ENCODE results near the gene MPST. TPM values are rescaled to one million over a fixed set of nuclear protein-coding genes. Genes with fewer than 3 reads are reported as not detected.

MPST gene
- total RNA-seq, 4 donors from 2014 or later: 128 to 498 (median 394) TPM

DNA sequence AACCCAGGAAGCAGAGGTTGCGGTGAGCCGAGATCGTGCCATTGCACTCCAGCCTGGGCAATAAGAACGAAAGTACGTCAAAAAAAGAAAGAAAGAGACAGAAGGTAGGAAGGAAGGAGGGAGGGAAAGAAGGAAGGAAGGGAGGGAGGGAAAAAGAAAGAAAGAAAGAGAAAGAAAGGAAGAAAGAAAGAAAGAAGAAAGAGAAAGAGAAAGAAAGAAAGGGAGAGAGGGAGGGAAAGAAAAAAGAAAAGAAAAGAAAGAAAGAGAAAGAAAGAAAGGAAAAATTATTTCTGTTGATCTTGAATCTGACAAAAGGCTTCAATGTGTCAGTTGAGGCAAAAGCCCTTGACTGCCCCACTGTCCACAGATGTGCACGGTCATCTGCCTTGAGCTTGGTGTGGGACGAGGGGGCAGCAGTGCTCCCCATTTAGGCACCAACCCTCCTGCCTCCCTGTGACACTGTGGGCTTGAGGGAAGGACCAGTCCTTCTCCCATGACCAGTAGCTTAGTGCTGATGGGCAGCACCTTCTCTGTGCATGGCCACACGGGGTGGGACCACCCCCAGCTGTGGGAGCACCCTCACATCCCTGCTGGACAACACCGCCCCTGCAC is 56.4 kb downstream of the MPST start:
- Histone ChIP-seq H3K27me3 (no peaks in the 10 kb centered on the region), H3K27ac (no peak overlapping the region), H3K4me3 (no peak overlapping the region)

DNA sequence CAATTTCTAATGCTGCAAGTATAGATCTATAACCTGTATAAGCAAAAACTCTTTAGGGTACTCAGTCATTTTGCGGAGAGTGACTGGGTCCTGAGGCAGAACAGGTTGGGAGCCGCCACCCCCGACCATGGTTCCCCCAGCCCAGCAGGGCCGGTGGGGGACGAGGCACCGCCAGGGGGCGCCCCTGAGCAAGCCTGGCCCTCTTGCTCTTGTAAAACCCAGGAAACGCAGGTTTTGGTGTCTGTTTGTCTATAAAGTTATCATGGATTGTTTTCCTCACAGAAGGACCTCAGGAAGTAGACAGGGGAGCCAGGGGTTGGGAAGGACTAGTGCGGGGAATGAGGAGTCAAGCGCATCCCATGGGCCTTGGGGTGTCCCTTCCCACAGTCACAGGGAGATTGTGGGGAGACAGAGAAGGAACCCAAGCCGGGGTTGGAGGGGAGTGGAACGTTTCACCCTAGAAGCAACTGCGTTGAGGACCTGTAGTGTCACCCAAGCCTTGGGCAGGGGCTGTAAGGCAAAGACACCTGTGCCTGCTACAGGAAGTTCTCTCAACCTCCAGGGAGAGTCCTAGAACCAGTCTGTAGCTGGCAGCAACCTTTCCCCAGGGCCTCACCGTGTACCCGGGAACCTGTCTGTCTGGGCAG is 58.4 kb downstream of the MPST start:
- peak overlapping the region in 1 of 4 donors; percentile 6 for H3K27ac ChIP-seq
- no peak overlapping the region for H3K4me3 ChIP-seq
- no peaks in the 10 kb centered on the region for H3K27me3 ChIP-seq
- peak; percentile 71 to 86 (median 76) for DNase-seq
- no peaks in the 10 kb centered on the region for H3K9me3 ChIP-seq
- TF ChIP-seq, protein P1, sequence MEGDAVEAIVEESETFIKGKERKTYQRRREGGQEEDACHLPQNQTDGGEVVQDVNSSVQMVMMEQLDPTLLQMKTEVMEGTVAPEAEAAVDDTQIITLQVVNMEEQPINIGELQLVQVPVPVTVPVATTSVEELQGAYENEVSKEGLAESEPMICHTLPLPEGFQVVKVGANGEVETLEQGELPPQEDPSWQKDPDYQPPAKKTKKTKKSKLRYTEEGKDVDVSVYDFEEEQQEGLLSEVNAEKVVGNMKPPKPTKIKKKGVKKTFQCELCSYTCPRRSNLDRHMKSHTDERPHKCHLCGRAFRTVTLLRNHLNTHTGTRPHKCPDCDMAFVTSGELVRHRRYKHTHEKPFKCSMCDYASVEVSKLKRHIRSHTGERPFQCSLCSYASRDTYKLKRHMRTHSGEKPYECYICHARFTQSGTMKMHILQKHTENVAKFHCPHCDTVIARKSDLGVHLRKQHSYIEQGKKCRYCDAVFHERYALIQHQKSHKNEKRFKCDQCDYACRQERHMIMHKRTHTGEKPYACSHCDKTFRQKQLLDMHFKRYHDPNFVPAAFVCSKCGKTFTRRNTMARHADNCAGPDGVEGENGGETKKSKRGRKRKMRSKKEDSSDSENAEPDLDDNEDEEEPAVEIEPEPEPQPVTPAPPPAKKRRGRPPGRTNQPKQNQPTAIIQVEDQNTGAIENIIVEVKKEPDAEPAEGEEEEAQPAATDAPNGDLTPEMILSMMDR (IDR thresholded peaks at IDR 0.05): peak; percentile 86 to 99 (median 90)
- TF ChIP-seq POLR2A (IDR thresholded peaks at IDR 0.05): no peak
- H3K4me1 ChIP-seq: peaks cover 0 to 9% (median 0%) of the 10 kb centered on the region in 4 donors
- H3K36me3 ChIP-seq: no peaks in the 10 kb centered on the region

More for the DNA sequence above, 56.4 kb downstream of the MPST start:
- Histone ChIP-seq H3K9me3 (no peaks in the 10 kb centered on the region), H3K36me3 (no peaks in the 10 kb centered on the region), H3K4me1 (peaks cover 0 to 9% (median 0%) of the 10 kb centered on the region in 4 donors)
- TF ChIP-seq, protein P1 (IDR thresholded peaks at IDR 0.05): no peak
- TF ChIP-seq POLR2A (IDR thresholded peaks at IDR 0.05): no peak
- DNase-seq: no peak

DNA sequence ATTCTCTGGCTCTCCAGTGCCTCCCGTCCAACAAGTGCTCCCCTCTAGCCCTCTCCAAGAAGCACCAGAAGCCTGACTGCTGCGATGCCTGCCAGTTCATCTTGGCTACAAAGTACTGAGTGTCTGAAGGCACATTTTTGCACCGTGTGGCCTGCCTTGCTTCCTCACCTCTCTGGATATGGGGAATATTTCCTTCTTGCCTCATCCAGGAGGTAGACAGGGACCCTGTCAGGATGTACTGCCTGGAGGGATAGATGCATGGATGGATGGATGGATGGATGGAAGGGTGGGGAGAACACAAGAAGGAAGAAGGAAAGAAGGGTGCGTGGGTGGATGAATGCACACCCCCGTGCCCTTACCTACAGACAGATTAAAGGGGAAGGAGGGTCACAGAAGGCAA is 59.6 kb downstream of the MPST start:
- Histone ChIP-seq H3K4me3 (no peak overlapping the region), H3K27ac (peak overlapping the region in 3 of 4 donors; percentile 43 to 66 (median 53)), H3K27me3 (no peaks in the 10 kb centered on the region), H3K36me3 (no peaks in the 10 kb centered on the region), H3K4me1 (peaks cover 0 to 9% (median 0%) of the 10 kb centered on the region in 4 donors), H3K9me3 (no peaks in the 10 kb centered on the region)
- no peak for DNase-seq
- no peak for TF ChIP-seq POLR2A (IDR thresholded peaks at IDR 0.05)
- TF ChIP-seq, protein P1 (IDR thresholded peaks at IDR 0.05): no peak

Small RNA genes within 50 kb of the gene (small RNA-seq; reads per million reads assigned to genes)
- gene RF00019: 0 reads per million in 2 donors

Other genes with a start within 250 kb of the MPST start
- 10 to 100 TPM; 19.7 to 27.7 (median 22.8) TPM for gene IFT27, start 243.6 kb upstream of the MPST start, total RNA-seq
- not detected for gene PVALB, start 202.7 kb upstream of the MPST start, total RNA-seq
- 100 to 1,000 TPM in 1 of 4 donors, 10 to 100 TPM in 1, 1 to 10 TPM in 2; 4.4 to 175 (median 13.0) TPM for gene NCF4, start 158.7 kb upstream of the MPST start, total RNA-seq
- gene CSF2RB, start 106.1 kb upstream of the MPST start, total RNA-seq: 10 to 100 TPM in 1 of 4 donors, 1 to 10 TPM in 2, under 1 TPM in 1; 0.88 to 24.8 (median 4.3) TPM
- gene TST, start 295 bp upstream of the MPST start, total RNA-seq: 100 to 1,000 TPM in 3 of 4 donors, 10 to 100 TPM in 1; 93.3 to 485 (median 249) TPM
- 10 to 100 TPM in 3 of 4 donors, 1 to 10 TPM in 1; 9.5 to 30.5 (median 13.5) TPM for gene KCTD17, start 32.0 kb downstream of the MPST start, total RNA-seq
- under 1 TPM in 2 of 4 donors, not detected in 2; 0.27 to 0.88 TPM for gene TMPRSS6, start 90.0 kb downstream of the MPST start, total RNA-seq
- 1 to 10 TPM; 1.5 to 7.0 (median 5.0) TPM for gene IL2RB, start 130.2 kb downstream of the MPST start, total RNA-seq
- gene C1QTNF6, start 168.5 kb downstream of the MPST start, total RNA-seq: 1 to 10 TPM; 3.9 to 9.4 (median 5.9) TPM
- gene SSTR3, start 192.7 kb downstream of the MPST start, total RNA-seq: not detected
- gene RAC2, start 224.5 kb downstream of the MPST start, total RNA-seq: 100 to 1,000 TPM in 1 of 4 donors, 10 to 100 TPM in 3; 10.0 to 124 (median 20.6) TPM